ENCODE data around the gene PNLIPRP3. TPM values are rescaled to one million over a fixed set of nuclear protein-coding genes. Genes with fewer than 3 reads are reported as not detected.

PNLIPRP3 gene
- total RNA-seq (2021; fragmentation: NEBNext Ultra II Directional; extraction: Animal tissue kit (Norgen Biotek cat#: 25700)), result not detected in 2 replicates
- not detected in 2 replicates for polyA plus RNA-seq (2011; rRNA removed)
- not detected for polyA plus RNA-seq (2011; cell fraction: cytosol; rRNA removed)
- polyA plus RNA-seq (2011; cell fraction: nucleus; rRNA removed), result not detected
- not detected in 4 replicates for polyA plus RNA-seq (2012, experiment 1 of 2)
- polyA plus RNA-seq (2012, experiment 2 of 2), result not detected
- polyA plus RNA-seq (2013, experiment 1 of 2), result not detected
- polyA plus RNA-seq (2013, experiment 2 of 2), result not detected
- polyA minus RNA-seq (2011; rRNA and poly(A)+ RNA removed), result not detected in 2 replicates
- polyA minus RNA-seq (2011; cell fraction: cytosol; rRNA and poly(A)+ RNA removed), result not detected
- polyA minus RNA-seq (2011; cell fraction: nucleus; rRNA and poly(A)+ RNA removed), result not detected
- long read RNA-seq, experiment 1, result 0 reads
- long read RNA-seq, experiment 2, result 0 reads

DNA sequence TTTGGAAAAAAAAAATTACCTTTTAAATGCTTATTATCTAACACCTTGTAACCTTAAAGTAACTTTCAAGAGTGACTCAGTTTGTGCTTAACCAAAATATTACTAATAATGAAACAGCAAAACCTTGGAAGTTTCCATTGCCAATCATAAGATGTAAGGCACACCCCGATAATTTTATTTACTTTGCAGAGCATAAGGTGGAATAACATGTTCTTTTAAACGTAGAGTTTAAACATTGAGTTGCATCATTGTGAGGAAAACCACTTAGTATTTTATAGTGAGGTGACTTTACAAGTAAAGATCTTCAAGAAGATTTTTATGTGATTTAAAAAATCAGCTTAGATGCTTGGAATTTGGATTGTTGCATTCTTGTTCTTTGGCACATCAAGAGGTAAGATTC lies at the start of gene PNLIPRP3:
Gene PNLIPRP3 (plus strand): TSS at position 177 of the 400 bp plus-strand sequence. CDS start 166 bp downstream, at position 343.
- H3K23me2 ChIP-seq (ENCODE audit: low read depth, low read length), result no peaks in the 10 kb centered on the region
- no peak within 1 kb of the TSS for H3K4me3 ChIP-seq (ENCODE audit: extremely low read depth in 1 of 4, insufficient read depth in 2 of 4, low read depth in 3 of 4, low read length in 4 of 4)
- no peak within 1 kb of the TSS for H3K14ac ChIP-seq (ENCODE audit: insufficient read length)
- DNase-seq (ENCODE audit: low read depth in 1 of 2, low spot score in 2 of 2), result no peak
- no peak within 1 kb of the TSS for H3K56ac ChIP-seq (replicated peaks; ENCODE audit: insufficient read length, low read depth, low read length)
- H3K23ac ChIP-seq (ENCODE audit: insufficient read length), result no peak within 1 kb of the TSS
- H3K27me3 ChIP-seq (replicated peaks in 1 of 4; ENCODE audit: control insufficient read depth in 3 of 4, extremely low read depth in 1 of 4, insufficient read depth in 3 of 4, low read length in 3 of 4), result no peaks in the 10 kb centered on the region
- no peaks in the 10 kb centered on the region for H3K79me1 ChIP-seq (ENCODE audit: low read depth, low read length)
- WGBS, 2 experiments (ENCODE audit: extremely low coverage in 1 of 2, insufficient coverage in 1 of 2, insufficient read length in 1 of 2, insufficient replicate concordance in 2 of 2, low coverage in 1 of 2, low lambda C conversion rate in 2 of 2, missing lambda C conversion rate in 1 of 2), result 84% methylated on average over 2 of the region's 2 CpGs; no CpG with 5 or more reads in 1 of the 2 experiments
- no peak within 1 kb of the TSS for H2BK120ac ChIP-seq (replicated peaks; ENCODE audit: low read depth, low read length)
- H3K4me2 ChIP-seq (ENCODE audit: insufficient read depth in 1 of 2, low read depth in 2 of 2, low read length in 2 of 2), result no peak within 1 kb of the TSS
- no peak within 1 kb of the TSS for H2BK5ac ChIP-seq (ENCODE audit: low read depth, low read length)
- no peak within 1 kb of the TSS for H2BK12ac ChIP-seq (ENCODE audit: low read depth, low read length)
- H4K20me1 ChIP-seq (replicated peaks in 1 of 2; ENCODE audit: control insufficient read depth in 1 of 2, insufficient read depth in 2 of 2, low read length in 2 of 2), result no peaks in the 10 kb centered on the region
- H2AK5ac ChIP-seq (ENCODE audit: low read depth, low read length), result no peak within 1 kb of the TSS
- no peak within 1 kb of the TSS for H2AFZ ChIP-seq (ENCODE audit: low read length)
- POLR2A ChIA-PET (ENCODE audit: partially characterized antibody), result no interaction called here
- no peak within 1 kb of the TSS for H4K91ac ChIP-seq (replicated peaks; ENCODE audit: insufficient read length, low read length)
- H3K36me3 ChIP-seq (ENCODE audit: control insufficient read depth in 2 of 4, insufficient read depth in 4 of 4, low read length in 3 of 4), result no peaks in the 10 kb centered on the region
- H2BK15ac ChIP-seq (ENCODE audit: low read length), result no peak within 1 kb of the TSS
- no peak within 1 kb of the TSS for H4K5ac ChIP-seq (ENCODE audit: insufficient read length, low read depth, low read length)
- FAIRE-seq, result no peak
- H3K9me3 ChIP-seq (ENCODE audit: insufficient read depth in 2 of 2, low read depth in 1 of 2, low read length in 1 of 2), result no peaks in the 10 kb centered on the region
- no peak within 1 kb of the TSS for H3K9ac ChIP-seq (replicated peaks in 1 of 4; ENCODE audit: extremely low read depth in 1 of 4, low read depth in 3 of 4, low read length in 3 of 4)
- H3K27ac ChIP-seq (ENCODE audit: low read depth, low read length), result no peak within 1 kb of the TSS
- no peak within 1 kb of the TSS for H3K4ac ChIP-seq (replicated peaks; ENCODE audit: insufficient read length, low read depth, low read length)
- CTCF ChIA-PET (ENCODE audit: partially characterized antibody), result no interaction called here
- no peaks in the 10 kb centered on the region for H3K4me1 ChIP-seq (replicated peaks in 1 of 4; ENCODE audit: control insufficient read depth in 3 of 4, insufficient read depth in 4 of 4, low read length in 3 of 4)
- H2BK20ac ChIP-seq (ENCODE audit: low read length), result no peak within 1 kb of the TSS
- H4K8ac ChIP-seq (ENCODE audit: extremely low read depth, insufficient read depth, low read length), result no peak within 1 kb of the TSS
- H3K18ac ChIP-seq (ENCODE audit: extremely low read depth, low read length), result no peak within 1 kb of the TSS
- no peaks in the 10 kb centered on the region for H3K79me2 ChIP-seq (ENCODE audit: control insufficient read depth in 1 of 2, insufficient read depth in 2 of 2, low read length in 2 of 2)
- no peak for TF ChIP-seq SP4 (IDR thresholded peaks at IDR 0.05; ENCODE audit: low read length)
- TF ChIP-seq FOSL1 (IDR thresholded peaks at IDR 0.05; ENCODE audit: insufficient read depth, low read depth, low read length), result no peak
